Measurements from ENCODE around the gene EPS15.

EPS15 gene

DNA sequence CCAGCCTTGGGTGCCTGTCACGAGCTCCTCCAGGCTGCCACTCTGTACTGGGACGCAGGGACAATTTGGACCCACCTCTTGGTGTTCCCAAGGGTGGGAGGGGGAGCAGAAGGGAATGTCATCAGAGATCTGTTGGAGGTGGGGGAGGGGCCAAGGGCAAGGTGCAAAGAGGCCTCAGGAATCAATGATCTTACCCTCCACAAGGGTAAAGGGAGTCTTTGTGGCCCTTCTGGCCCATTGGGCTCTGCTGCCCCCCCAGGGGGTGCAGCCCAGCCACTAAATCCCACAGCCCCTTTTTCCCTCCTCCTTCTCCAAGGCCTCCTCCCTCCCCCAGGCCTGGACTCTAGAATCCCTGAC lies 197.2 kb downstream of the EPS15 start:
- Histone ChIP-seq H3K9me3 (ENCODE audit: low read length) (no peaks in the 10 kb centered on the region), H3K4me3 (ENCODE audit: low read length) (no peak overlapping the region), H3K4me1 (ENCODE audit: insufficient read depth, low read length) (no peaks in the 10 kb centered on the region), H3K36me3 (ENCODE audit: insufficient read depth, low read length) (no peaks in the 10 kb centered on the region), H3K27me3 (ENCODE audit: insufficient read depth, low read length) (peaks cover 10% of the 10 kb centered on the region), H2AFZ (ENCODE audit: low read depth, low read length) (no peak overlapping the region)

DNA sequence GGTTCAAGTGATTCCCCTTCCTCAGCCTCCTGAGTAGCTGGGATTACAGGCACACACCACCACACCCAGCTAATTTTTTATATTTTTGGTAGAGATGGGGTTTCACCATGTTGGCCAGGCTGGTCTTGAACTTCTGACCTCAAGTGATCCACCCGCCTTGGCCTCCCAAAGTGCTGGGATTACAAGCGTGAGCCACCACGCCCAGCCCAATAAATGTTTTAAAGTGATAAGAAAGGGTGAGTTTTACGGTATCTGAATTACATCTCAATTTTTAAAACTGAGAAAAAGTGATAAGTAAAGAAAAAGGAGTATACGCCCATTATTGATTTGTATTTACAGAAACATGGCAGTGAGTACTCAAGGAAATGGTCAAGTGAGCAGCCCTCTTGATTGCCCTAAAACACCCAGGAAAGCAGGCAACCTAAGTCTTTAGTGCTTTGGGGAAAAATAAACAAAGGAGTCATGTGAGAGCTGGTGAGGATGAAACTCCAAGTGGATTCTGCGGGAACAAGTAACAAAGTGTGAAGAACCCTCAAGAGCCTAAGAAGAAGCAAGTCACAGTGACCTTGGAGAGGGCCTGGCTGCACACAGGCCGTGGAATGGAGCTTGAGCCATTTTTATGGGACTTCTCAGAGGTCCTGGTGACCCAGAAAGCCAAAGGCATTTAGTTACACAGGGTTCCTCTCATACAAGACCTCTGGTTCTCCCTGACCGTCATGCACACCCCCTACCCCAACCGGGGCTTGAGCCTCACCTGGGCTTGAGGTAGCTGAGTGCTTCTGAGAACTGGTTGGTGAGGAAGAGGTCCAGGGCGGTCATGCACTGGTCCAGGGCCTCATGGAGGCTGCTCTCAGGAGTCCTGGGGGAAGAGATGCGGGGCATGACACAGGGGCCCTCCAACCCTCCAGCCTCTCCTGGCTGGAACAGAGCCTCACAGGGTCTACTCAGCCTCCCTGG lies 197.8 kb downstream of the EPS15 start:
- Histone ChIP-seq H3K36me3 (ENCODE audit: insufficient read depth, low read length) (no peaks in the 10 kb centered on the region), H3K27me3 (ENCODE audit: insufficient read depth, low read length) (peaks cover 8% of the 10 kb centered on the region)

DNA sequence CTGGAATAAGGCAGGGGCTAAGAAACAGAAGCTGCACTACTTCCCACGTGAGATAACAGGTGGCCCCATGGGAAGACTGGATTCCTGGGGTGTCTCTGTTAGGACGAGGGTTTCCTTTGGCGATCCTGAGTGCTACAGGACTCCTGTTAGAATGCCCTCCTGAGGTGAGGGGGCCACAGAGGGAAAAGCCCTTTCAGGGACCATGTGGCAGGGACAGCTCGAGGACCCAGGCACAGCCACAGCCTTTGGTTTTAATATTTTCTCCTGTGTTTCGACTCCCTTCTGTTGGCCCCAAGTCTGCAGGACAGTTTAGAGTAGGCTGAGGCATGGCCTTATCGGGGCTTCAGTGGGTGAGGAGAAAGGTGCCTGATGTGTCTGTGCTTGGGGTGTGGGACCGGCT lies 201.3 kb downstream of the EPS15 start:
- H3K9me3 ChIP-seq (ENCODE audit: low read length): no peaks in the 10 kb centered on the region

More for the DNA sequence above, 197.8 kb downstream of the EPS15 start:
- Histone ChIP-seq H3K9me3 (ENCODE audit: low read length) (no peaks in the 10 kb centered on the region), H3K4me1 (ENCODE audit: insufficient read depth, low read length) (no peaks in the 10 kb centered on the region), H2AFZ (ENCODE audit: low read depth, low read length) (no peak overlapping the region), H3K4me3 (ENCODE audit: low read length) (no peak overlapping the region)

DNA sequence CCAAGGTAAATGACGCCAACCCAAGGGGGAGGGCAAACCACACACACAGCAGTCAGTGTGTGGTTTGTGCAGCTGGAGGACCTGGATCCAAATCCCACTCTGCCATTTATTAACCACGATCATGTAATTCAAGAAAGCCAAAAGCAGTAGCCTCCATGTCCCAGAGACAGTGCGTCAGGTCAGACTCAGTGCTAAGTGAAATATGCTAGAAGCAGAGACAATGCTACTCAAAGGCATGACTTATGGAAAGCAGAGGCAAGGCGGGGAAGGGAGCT lies 202.3 kb downstream of the EPS15 start:
- no peak overlapping the region for H3K4me3 ChIP-seq (ENCODE audit: low read length)
- no peak overlapping the region for H2AFZ ChIP-seq (ENCODE audit: low read depth, low read length)
- no peaks in the 10 kb centered on the region for H3K9me3 ChIP-seq (ENCODE audit: low read length)
- no peaks in the 10 kb centered on the region for H3K4me1 ChIP-seq (ENCODE audit: insufficient read depth, low read length)
- peaks cover 3% of the 10 kb centered on the region for H3K27me3 ChIP-seq (ENCODE audit: insufficient read depth, low read length)
- H3K36me3 ChIP-seq (ENCODE audit: insufficient read depth, low read length): no peaks in the 10 kb centered on the region

More for the DNA sequence above, 201.3 kb downstream of the EPS15 start:
- H3K27me3 ChIP-seq (ENCODE audit: insufficient read depth, low read length): peaks cover 3% of the 10 kb centered on the region
- H3K4me1 ChIP-seq (ENCODE audit: insufficient read depth, low read length): no peaks in the 10 kb centered on the region
- no peak overlapping the region for H3K4me3 ChIP-seq (ENCODE audit: low read length)
- no peaks in the 10 kb centered on the region for H3K36me3 ChIP-seq (ENCODE audit: insufficient read depth, low read length)
- no peak overlapping the region for H2AFZ ChIP-seq (ENCODE audit: low read depth, low read length)

DNA sequence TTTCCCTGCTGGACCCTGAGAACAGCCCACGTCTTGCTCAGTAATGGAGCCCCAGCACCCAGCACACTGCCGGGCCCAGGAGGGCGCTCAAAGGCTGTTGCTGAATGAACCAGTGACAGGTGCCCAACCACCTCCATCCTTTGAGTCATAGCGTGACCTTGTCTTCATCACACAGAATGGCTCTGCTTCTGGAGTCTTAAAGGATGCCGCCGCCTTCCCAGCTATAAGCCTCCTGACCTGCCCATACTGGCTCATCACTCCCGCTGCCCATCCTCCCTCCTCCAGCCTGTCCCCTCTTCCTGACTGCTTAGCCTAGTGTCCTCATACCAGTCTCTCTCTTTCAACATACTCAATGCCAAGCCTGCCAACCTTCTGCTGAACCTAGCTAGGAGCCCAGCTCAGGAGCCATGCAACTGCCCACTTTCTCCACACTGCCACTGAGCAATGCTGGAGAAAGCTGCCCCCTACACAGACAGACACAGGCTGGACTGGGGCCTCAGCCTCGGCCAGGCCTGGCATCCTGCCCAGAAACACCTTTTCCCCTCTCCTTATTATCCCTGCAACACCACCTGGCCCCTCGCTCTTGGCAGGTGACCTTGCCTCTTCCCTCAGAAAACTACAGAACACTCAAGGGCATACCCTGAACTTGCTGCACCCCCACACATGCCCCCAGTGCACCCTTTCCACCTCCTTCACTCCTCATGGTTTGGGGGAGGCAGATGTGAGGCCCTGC lies 202.8 kb downstream of the EPS15 start:
- H3K27me3 ChIP-seq (ENCODE audit: insufficient read depth, low read length): peaks cover 3% of the 10 kb centered on the region
- no peak overlapping the region for H2AFZ ChIP-seq (ENCODE audit: low read depth, low read length)
- no peaks in the 10 kb centered on the region for H3K4me1 ChIP-seq (ENCODE audit: insufficient read depth, low read length)
- no peak overlapping the region for H3K4me3 ChIP-seq (ENCODE audit: low read length)
- no peaks in the 10 kb centered on the region for H3K9me3 ChIP-seq (ENCODE audit: low read length)
- no peaks in the 10 kb centered on the region for H3K36me3 ChIP-seq (ENCODE audit: insufficient read depth, low read length)

DNA sequence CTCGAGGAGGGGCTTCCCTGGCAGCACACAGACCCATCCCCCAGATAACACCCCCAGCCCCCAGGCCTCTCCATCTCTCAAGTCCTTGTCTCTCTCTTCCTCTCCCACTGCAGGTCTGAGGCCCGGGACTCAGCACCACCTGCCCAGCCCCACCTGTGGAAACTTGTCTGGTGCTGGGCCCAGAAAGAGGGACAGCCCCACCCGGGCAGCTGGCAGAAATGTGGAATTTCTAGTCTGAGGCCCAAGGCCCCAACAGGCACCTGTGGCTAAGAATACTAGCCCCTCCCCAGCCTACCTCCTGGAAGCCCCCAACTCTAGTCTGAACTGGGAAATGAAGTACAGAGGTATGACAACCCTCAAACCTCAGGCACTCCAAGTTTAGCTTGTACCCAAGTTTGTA lies 204.1 kb downstream of the EPS15 start:
- no peaks in the 10 kb centered on the region for H3K36me3 ChIP-seq (ENCODE audit: insufficient read depth, low read length)
- H3K4me1 ChIP-seq (ENCODE audit: insufficient read depth, low read length): no peaks in the 10 kb centered on the region
- peaks cover 6% of the 10 kb centered on the region for H3K27me3 ChIP-seq (ENCODE audit: insufficient read depth, low read length)
- no peak overlapping the region for H3K4me3 ChIP-seq (ENCODE audit: low read length)
- H3K9me3 ChIP-seq (ENCODE audit: low read length): no peaks in the 10 kb centered on the region
- H2AFZ ChIP-seq (ENCODE audit: low read depth, low read length): no peak overlapping the region

DNA sequence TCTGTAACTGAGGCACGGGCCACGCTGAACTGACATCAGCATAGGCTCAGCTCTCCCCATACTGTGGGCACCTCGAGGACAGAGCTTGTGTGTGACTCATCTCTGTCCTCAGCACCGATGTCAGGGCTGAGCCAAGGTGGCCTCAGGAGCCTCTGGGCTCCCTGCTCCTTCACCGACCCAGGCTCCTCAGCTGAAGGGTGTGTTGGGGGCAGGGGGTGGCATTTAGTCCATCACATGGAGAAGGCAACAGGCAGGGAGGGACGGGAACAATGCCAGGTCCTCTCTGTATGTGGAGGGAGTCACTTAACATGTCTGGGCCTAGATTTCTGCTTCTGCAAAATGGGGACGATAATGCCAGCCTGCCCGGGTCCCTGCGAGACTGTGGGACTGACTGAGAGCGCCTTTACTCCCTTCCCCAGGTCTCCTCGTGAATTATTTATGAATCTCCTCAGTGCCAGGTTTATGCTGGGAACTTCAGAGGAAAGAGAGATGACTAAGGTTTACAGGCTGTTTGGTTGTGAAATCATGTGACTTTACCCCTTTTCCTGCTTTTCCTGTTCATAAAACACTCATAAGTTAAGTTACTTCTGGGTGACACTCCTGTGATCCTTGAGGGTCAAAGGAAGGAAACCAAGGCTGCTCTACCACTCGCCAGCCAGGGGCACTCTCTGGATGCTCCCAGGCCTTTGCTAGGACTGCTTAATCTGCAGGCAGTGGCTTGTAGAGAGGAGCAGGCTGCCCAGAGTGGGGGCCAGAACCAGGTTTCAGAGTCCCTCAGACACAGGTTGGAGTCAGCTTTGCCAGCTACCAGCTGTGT lies 204.9 kb downstream of the EPS15 start:
- peaks cover 7% of the 10 kb centered on the region for H3K27me3 ChIP-seq (ENCODE audit: insufficient read depth, low read length)
- no peak overlapping the region for H3K4me3 ChIP-seq (ENCODE audit: low read length)
- H2AFZ ChIP-seq (ENCODE audit: low read depth, low read length): no peak overlapping the region
- H3K9me3 ChIP-seq (ENCODE audit: low read length): no peaks in the 10 kb centered on the region
- no peaks in the 10 kb centered on the region for H3K36me3 ChIP-seq (ENCODE audit: insufficient read depth, low read length)
- H3K4me1 ChIP-seq (ENCODE audit: insufficient read depth, low read length): no peaks in the 10 kb centered on the region

DNA sequence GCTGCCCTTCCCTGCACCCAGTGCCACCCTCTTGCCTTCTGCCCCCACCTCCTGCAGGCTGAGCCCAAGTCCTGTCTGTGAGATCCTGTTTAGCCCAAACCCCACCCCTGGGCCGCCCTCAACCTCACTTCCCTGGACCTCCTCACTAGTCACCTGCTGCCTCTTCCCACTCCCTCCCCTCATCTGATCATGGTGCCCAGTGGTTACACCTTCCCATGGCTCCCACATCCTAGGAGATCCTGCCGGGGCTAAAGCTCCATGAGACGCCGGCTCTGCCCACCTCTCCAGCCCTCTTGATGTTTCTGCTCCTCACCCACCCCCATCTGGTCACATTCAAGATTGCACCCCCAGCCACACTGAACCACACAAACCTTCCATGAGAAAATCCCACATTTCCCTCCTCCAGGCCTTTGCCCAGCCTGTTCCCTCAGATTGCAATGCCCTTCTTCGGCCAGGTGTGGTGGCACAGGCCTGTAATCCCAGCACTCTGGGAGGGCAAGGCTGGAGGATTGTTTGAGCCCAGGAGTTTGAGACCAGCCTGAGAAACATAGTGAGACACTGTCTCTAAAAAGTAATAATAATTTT lies 205.7 kb downstream of the EPS15 start:
- Histone ChIP-seq H3K9me3 (ENCODE audit: low read length) (no peaks in the 10 kb centered on the region), H3K4me3 (ENCODE audit: low read length) (no peak overlapping the region), H3K27me3 (ENCODE audit: insufficient read depth, low read length) (peaks cover 7% of the 10 kb centered on the region), H3K36me3 (ENCODE audit: insufficient read depth, low read length) (no peaks in the 10 kb centered on the region), H3K4me1 (ENCODE audit: insufficient read depth, low read length) (no peaks in the 10 kb centered on the region), H2AFZ (ENCODE audit: low read depth, low read length) (no peak overlapping the region)

DNA sequence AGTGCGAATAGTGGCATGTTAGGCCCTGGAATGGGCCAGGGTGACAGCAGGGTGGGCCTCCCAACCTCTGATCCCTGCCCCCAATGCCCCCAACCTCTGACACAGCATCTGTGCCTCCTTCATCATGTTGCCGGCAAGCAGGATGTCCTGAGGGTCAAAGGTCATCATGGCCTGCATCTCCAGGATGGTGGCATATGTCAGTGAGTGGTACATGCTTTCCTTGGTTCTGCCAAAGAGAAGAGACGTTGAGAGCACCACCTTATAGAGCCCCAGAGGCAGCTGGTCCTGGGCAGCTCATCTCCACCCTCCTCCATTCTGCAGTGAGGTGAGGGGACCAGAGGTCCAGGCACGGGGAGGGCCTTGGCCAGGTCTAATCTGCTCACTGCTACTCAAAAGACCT lies 206.3 kb downstream of the EPS15 start:
- no peaks in the 10 kb centered on the region for H3K9me3 ChIP-seq (ENCODE audit: low read length)
- no peaks in the 10 kb centered on the region for H3K4me1 ChIP-seq (ENCODE audit: insufficient read depth, low read length)
- H2AFZ ChIP-seq (ENCODE audit: low read depth, low read length): no peak overlapping the region
- H3K27me3 ChIP-seq (ENCODE audit: insufficient read depth, low read length): peaks cover 7% of the 10 kb centered on the region
- H3K36me3 ChIP-seq (ENCODE audit: insufficient read depth, low read length): no peaks in the 10 kb centered on the region
- H3K4me3 ChIP-seq (ENCODE audit: low read length): no peak overlapping the region

DNA sequence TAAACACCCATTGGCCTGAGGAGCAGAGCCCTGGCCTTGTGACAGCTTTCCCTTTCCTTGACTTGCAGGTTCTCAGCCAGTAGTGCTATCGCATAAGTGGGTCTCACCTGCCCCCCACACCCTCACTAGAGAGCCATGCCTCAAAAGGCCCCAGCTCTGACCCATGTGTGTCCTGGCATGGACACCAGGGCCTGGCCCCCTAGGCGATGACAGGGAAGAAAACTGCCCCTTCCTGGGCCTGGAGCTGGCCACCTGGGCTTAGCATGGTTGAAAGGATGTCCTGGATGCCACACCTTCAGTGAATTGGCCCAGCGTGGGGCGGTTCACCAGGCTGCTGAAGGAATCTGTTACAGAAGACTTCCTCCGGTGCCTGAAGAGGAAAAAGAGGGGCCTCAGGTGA lies 207.2 kb downstream of the EPS15 start:
- Histone ChIP-seq H2AFZ (ENCODE audit: low read depth, low read length) (no peak overlapping the region), H3K4me3 (ENCODE audit: low read length) (no peak overlapping the region), H3K4me1 (ENCODE audit: insufficient read depth, low read length) (no peaks in the 10 kb centered on the region), H3K9me3 (ENCODE audit: low read length) (no peaks in the 10 kb centered on the region), H3K27me3 (ENCODE audit: insufficient read depth, low read length) (peaks cover 7% of the 10 kb centered on the region), H3K36me3 (ENCODE audit: insufficient read depth, low read length) (no peaks in the 10 kb centered on the region)

DNA sequence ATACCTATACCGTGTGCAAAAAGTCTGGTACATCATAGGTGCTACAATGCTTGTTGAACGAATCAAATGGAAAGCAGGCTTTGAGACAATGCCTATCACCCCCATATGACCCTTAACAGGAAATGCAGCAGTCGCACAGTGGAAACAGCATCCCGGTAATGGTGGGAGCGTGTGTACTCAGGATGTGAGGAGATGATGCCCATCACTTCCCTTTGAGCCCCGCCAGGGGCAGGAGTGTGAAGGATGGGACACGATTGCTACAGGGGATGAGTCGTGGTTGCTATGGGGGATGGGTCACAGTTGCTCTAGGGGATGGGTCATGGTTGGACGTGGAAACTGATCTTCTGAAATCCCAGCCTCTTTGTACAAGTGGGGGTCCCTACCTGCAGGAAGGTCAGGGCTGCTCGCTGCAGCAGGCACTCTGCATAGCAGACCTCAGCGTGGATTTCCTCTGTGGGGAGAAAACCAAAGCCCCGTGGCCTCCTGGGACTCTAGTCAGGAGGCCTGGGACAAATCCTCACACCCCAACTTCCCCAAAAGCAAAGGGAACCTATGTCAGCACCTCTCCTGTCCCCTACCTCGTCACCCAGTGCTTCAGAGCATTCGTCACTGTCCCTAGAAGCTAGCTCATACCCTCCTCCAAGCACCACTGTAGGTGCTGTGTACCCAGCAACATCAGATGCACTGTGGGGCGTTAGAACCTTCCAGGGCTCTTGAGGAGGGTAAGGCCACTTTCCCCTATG lies 208.0 kb downstream of the EPS15 start:
- no peak overlapping the region for H2AFZ ChIP-seq (ENCODE audit: low read depth, low read length)
- H3K4me1 ChIP-seq (ENCODE audit: insufficient read depth, low read length): no peaks in the 10 kb centered on the region
- H3K4me3 ChIP-seq (ENCODE audit: low read length): no peak overlapping the region
- no peaks in the 10 kb centered on the region for H3K36me3 ChIP-seq (ENCODE audit: insufficient read depth, low read length)
- H3K9me3 ChIP-seq (ENCODE audit: low read length): no peaks in the 10 kb centered on the region
- H3K27me3 ChIP-seq (ENCODE audit: insufficient read depth, low read length): peaks cover 7% of the 10 kb centered on the region

DNA sequence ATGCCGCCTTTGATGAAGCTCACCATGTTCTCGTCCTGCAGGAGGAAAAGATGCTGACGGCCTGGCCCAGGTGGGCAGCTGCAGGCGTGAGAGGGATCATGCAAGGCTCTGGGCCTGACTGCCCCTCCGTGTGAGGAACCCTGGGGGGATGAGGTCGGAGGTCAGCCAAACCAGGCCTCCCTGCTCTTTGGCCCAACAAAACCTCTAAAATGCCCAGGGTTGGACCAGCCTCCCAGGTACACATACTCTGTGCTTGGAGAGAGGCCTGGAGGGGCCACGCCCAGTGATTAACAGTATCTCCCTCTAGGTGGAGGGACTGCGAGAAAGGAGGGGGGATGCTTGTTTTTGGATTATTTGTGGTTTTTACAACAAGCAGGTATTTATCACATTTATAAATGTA lies 209.8 kb downstream of the EPS15 start:
- Histone ChIP-seq H3K36me3 (ENCODE audit: insufficient read depth, low read length) (no peaks in the 10 kb centered on the region), H3K4me3 (ENCODE audit: low read length) (no peak overlapping the region), H3K27me3 (ENCODE audit: insufficient read depth, low read length) (peaks cover 12% of the 10 kb centered on the region), H2AFZ (ENCODE audit: low read depth, low read length) (no peak overlapping the region), H3K9me3 (ENCODE audit: low read length) (no peaks in the 10 kb centered on the region), H3K4me1 (ENCODE audit: insufficient read depth, low read length) (no peaks in the 10 kb centered on the region)

Measured in neuron (in vitro differentiated cells).